Measurements from ENCODE around the gene SIX4. TPM values are rescaled to one million over a fixed set of nuclear protein-coding genes. Genes with fewer than 3 reads are reported as not detected.

SIX4 gene
- polyA plus RNA-seq, 3 donors from 2014 or later, result not detected

- Mint-ChIP-seq H3K27ac (no peak overlapping the region), H3K9me3 (peaks cover 0 to 5% (median 0%) of the 10 kb centered on the region in 6 donors), H3K27me3 (ENCODE audit: low read depth in 3 of 3) (peaks cover 8 to 17% (median 11%) of the 10 kb centered on the region in 3 donors), H3K4me1 (no peaks in the 10 kb centered on the region), H3K36me3 (no peaks in the 10 kb centered on the region), H3K4me3 (no peak overlapping the region)
- DNase-seq, result no peak
These were observed 59.0 kb downstream of the SIX4 start for GRCh38 chr14:60665177-60665550.

- H3K36me3 Mint-ChIP-seq, result peaks cover 0 to 2% (median 0%) of the 10 kb centered on the region in 3 donors
- no peak overlapping the region for H3K4me3 Mint-ChIP-seq
These were observed 61.2 kb downstream of the SIX4 start for GRCh38 chr14:60662982-60663381.

GRCh38 chr14:60661721-60662120 is 62.4 kb downstream of the SIX4 start:
- Mint-ChIP-seq H3K9me3 (peaks cover 0 to 5% (median 0%) of the 10 kb centered on the region in 6 donors), H3K36me3 (peaks cover 0 to 3% (median 0%) of the 10 kb centered on the region in 3 donors), H3K4me3 (no peak overlapping the region), H3K27me3 (ENCODE audit: low read depth in 3 of 3) (peaks cover 12 to 40% (median 19%) of the 10 kb centered on the region in 3 donors), H3K4me1 (peaks cover 15% of the 10 kb centered on the region in 2 donors), H3K27ac (no peak overlapping the region)
- DNase-seq, result no peak

More at GRCh38 chr14:60662982-60663381, 61.2 kb downstream of the SIX4 start:
- Mint-ChIP-seq H3K4me1 (peaks cover 7% of the 10 kb centered on the region in 2 donors), H3K27me3 (ENCODE audit: low read depth in 3 of 3) (peaks cover 7 to 34% (median 19%) of the 10 kb centered on the region in 3 donors), H3K27ac (no peak overlapping the region), H3K9me3 (peaks cover 0 to 5% (median 0%) of the 10 kb centered on the region in 6 donors)
- no peak for DNase-seq

Other genes starting within 250 kb of the SIX4 start
- gene C14orf39, start 238.3 kb downstream of the SIX4 start, polyA plus RNA-seq, result not detected
- not detected for gene SIX6, start 215.2 kb downstream of the SIX4 start, polyA plus RNA-seq
- gene SIX1, start 74.9 kb downstream of the SIX4 start, polyA plus RNA-seq, result not detected
- 10 to 100 TPM; 18.7 to 30.8 (median 27.7) TPM for gene MNAT1, start 10.4 kb upstream of the SIX4 start, polyA plus RNA-seq

Data from immature natural killer cell (primary cell).